Endodermal cell (in vitro differentiated cells): ENCODE results near the gene TMEM30B. TPM values are rescaled to one million over a fixed set of nuclear protein-coding genes. Genes with fewer than 3 reads are reported as not detected.

Source experiments
- DNase-seq: peaks from one replicate; pipeline ENCODE4 v3.0.0-alpha.2; 2017
- H3K27ac ChIP-seq: 2 replicates; pipeline ENCODE4 v1.5.1; 2013; ENCODE audit warnings: mild to moderate bottlenecking, low read depth, low read length, moderate library complexity
- H3K27me3 ChIP-seq: 2 replicates; pipeline ENCODE4 v1.6.1; 2013; ENCODE audit warnings: mild to moderate bottlenecking, low read length, moderate library complexity; ENCODE audit not compliant: insufficient read depth, control insufficient read depth, poor library complexity, severe bottlenecking
- H3K36me3 ChIP-seq: 2 replicates; pipeline ENCODE4 v1.7.0; 2013; ENCODE audit warnings: mild to moderate bottlenecking, low read length, moderate library complexity; ENCODE audit not compliant: control insufficient read depth, insufficient read depth
- H3K4me1 ChIP-seq: one replicate; pipeline ENCODE4 v1.7.0; 2013; ENCODE audit warnings: low read length; ENCODE audit not compliant: control insufficient read depth, insufficient read depth
- H3K4me3 ChIP-seq: 2 replicates; pipeline ENCODE4 v1.5.1; 2013; ENCODE audit warnings: mild to moderate bottlenecking, low read length, moderate library complexity
- H3K9ac ChIP-seq: 2 replicates; pipeline ENCODE4 v1.6.1; 2013; ENCODE audit warnings: mild to moderate bottlenecking, low read length, moderate library complexity; ENCODE audit not compliant: poor library complexity, severe bottlenecking; ENCODE audit errors: extremely low read depth
- H3K9me3 ChIP-seq: 2 replicates; pipeline ENCODE4 v1.6.1; 2013; ENCODE audit warnings: mild to moderate bottlenecking, low read length, moderate library complexity; ENCODE audit not compliant: control insufficient read depth
- H3K27ac Mint-ChIP-seq: 2 replicates; pipeline ENCODE4 v1.8.0; 2020; ENCODE audit warnings: mixed read lengths
- H3K27me3 Mint-ChIP-seq: 2 replicates; pipeline ENCODE4 v1.8.0; 2021; ENCODE audit warnings: mild to moderate bottlenecking, mixed read lengths; ENCODE audit not compliant: insufficient read depth
- H3K36me3 Mint-ChIP-seq: 2 replicates; pipeline ENCODE4 v1.8.0; 2020; ENCODE audit warnings: low read depth, mixed read lengths
- H3K4me1 Mint-ChIP-seq: 2 replicates; pipeline ENCODE4 v1.8.0; 2020; ENCODE audit warnings: mixed read lengths
- H3K4me3 Mint-ChIP-seq: 2 replicates; pipeline ENCODE4 v1.8.0; 2020; ENCODE audit warnings: mild to moderate bottlenecking, moderate library complexity, mixed read lengths
- H3K9me3 Mint-ChIP-seq: 2 replicates; pipeline ENCODE4 v1.8.0; 2020; ENCODE audit warnings: mild to moderate bottlenecking, mixed read lengths
- WGBS, 2 experiments: methylation state at CpG; one replicate each; pipeline versions ENCODE4 v1.1.5 to v1.1.7; 2013; ENCODE audit warnings: missing lambda C conversion rate in 2 of 2, mixed read lengths in 1 of 2; ENCODE audit not compliant: insufficient coverage in 1 of 2, insufficient read length in 1 of 2; 5-methylcytosine and 5-hydroxymethylcytosine counted together
- total RNA-seq, 2 donors: library from RNA; stranded (reverse); fragmentation: NEBNext Ultra II Directional in 1 of 2; extraction: Animal tissue kit (Norgen Biotek cat#: 25700) in 1 of 2; gene quantifications; 2 replicates in 1 of 2; 3 replicates in 1 of 2; pipeline ENCODE4 v1.2.1, GENCODE V29; 2021
- TF ChIP-seq, protein P1 (sequence below): fragments of 200-600 bp; sonication (generic); conservative IDR thresholded peaks from 2 replicates; pipeline ENCODE4 v1.5.0; 2021; ENCODE audit warnings: antibody characterized with exemption, mild to moderate bottlenecking

The TMEM30B gene
- total RNA-seq, 2 donors from 2014 or later, result 10.1 to 11.4 TPM

DNA sequence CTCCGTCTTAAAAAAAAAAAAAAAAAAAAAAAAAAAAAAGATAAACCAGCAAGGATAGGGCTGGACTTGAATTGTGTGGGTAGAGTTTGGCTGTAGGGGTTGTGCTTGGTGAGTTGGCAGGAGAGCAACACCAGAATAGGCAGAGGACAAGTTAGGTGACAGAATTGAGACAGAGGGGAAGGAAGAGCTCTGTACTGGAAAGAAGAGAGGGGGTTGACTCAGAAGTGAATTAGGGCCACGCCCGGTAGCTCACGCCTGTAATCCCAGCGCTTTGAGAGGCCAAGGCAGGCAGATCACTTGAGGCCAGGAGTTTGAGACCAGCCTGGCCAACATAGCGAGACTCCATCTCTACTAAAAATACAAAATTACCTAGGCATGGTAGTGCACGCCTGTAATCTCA lies 6.1 kb upstream of the TMEM30B start:
- Histone ChIP-seq H3K27ac (no peak overlapping the region), H3K9ac (no peak overlapping the region), H3K36me3 (no peaks in the 10 kb centered on the region), H3K4me3 (no peak overlapping the region), H3K4me1 (no peaks in the 10 kb centered on the region), H3K27me3 (peaks cover 24% of the 10 kb centered on the region), H3K9me3 (no peaks in the 10 kb centered on the region)
- DNase-seq, result no peak
- H3K9me3 Mint-ChIP-seq, result no peaks in the 10 kb centered on the region
- 91 to 100% methylated on average over 2 to 6 of the region's 7 CpGs for WGBS, 2 experiments
- TF ChIP-seq, protein P1, sequence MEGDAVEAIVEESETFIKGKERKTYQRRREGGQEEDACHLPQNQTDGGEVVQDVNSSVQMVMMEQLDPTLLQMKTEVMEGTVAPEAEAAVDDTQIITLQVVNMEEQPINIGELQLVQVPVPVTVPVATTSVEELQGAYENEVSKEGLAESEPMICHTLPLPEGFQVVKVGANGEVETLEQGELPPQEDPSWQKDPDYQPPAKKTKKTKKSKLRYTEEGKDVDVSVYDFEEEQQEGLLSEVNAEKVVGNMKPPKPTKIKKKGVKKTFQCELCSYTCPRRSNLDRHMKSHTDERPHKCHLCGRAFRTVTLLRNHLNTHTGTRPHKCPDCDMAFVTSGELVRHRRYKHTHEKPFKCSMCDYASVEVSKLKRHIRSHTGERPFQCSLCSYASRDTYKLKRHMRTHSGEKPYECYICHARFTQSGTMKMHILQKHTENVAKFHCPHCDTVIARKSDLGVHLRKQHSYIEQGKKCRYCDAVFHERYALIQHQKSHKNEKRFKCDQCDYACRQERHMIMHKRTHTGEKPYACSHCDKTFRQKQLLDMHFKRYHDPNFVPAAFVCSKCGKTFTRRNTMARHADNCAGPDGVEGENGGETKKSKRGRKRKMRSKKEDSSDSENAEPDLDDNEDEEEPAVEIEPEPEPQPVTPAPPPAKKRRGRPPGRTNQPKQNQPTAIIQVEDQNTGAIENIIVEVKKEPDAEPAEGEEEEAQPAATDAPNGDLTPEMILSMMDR, result no peak
- no peak overlapping the region for H3K4me3 Mint-ChIP-seq
- H3K4me1 Mint-ChIP-seq, result peaks cover 11% of the 10 kb centered on the region
- H3K27ac Mint-ChIP-seq, result no peak overlapping the region
- H3K27me3 Mint-ChIP-seq, result peaks cover 6% of the 10 kb centered on the region
- no peaks in the 10 kb centered on the region for H3K36me3 Mint-ChIP-seq

- no peaks in the 10 kb centered on the region for H3K36me3 ChIP-seq
- Mint-ChIP-seq H3K9me3 (no peaks in the 10 kb centered on the region), H3K4me3 (no peak overlapping the region), H3K27me3 (peaks cover 8% of the 10 kb centered on the region), H3K4me1 (peaks cover 14% of the 10 kb centered on the region), H3K36me3 (no peaks in the 10 kb centered on the region), H3K27ac (no peak overlapping the region)
- no peak for DNase-seq
- no peaks in the 10 kb centered on the region for H3K4me1 ChIP-seq
- 91 to 93% methylated on average over 3 to 4 of the region's 4 CpGs for WGBS, 2 experiments
- TF ChIP-seq, protein P1, result no peak
- H3K27me3 ChIP-seq, result peaks cover 42% of the 10 kb centered on the region
- no peak overlapping the region for H3K4me3 ChIP-seq
- H3K9ac ChIP-seq, result no peak overlapping the region
- H3K9me3 ChIP-seq, result no peaks in the 10 kb centered on the region
- H3K27ac ChIP-seq, result no peak overlapping the region
Observed at GRCh38 chr14:61285364-61285763, 4.2 kb upstream of the TMEM30B start.

- Histone ChIP-seq H3K4me3 (no peak overlapping the region), H3K36me3 (no peaks in the 10 kb centered on the region), H3K27me3 (peaks cover 56% of the 10 kb centered on the region), H3K9me3 (no peaks in the 10 kb centered on the region), H3K4me1 (no peaks in the 10 kb centered on the region), H3K9ac (no peak overlapping the region), H3K27ac (no peak overlapping the region)
- TF ChIP-seq, protein P1, result no peak
- Mint-ChIP-seq H3K27ac (no peak overlapping the region), H3K9me3 (no peaks in the 10 kb centered on the region), H3K4me3 (no peak overlapping the region), H3K36me3 (no peaks in the 10 kb centered on the region), H3K27me3 (peaks cover 22% of the 10 kb centered on the region), H3K4me1 (peaks cover 16% of the 10 kb centered on the region)
- WGBS, 2 experiments, result 80 to 86% methylated on average over 3 of the region's 3 CpGs
- DNase-seq, result no peak
Observed at GRCh38 chr14:61284001-61284400, 2.9 kb upstream of the TMEM30B start.
